GM06990 (cell line): ENCODE data around the gene DACH1.

Source experiments
- DNase-seq: peaks from one replicate; pipeline ENCODE4 v3.0.0-alpha.2; 2011; ENCODE audit not compliant: insufficient read length; ENCODE audit errors: extremely low read depth
- H3K27me3 ChIP-seq: replicated peaks from 2 replicates; pipeline ENCODE4 v1.6.0; 2011; ENCODE audit warnings: low read length; ENCODE audit not compliant: control insufficient read depth, insufficient read depth
- H3K36me3 ChIP-seq: 2 replicates; pipeline ENCODE4 v1.5.1; 2011; ENCODE audit warnings: low read length; ENCODE audit not compliant: control insufficient read depth, insufficient read depth
- H3K4me3 ChIP-seq: replicated peaks from 2 replicates; pipeline ENCODE4 v1.5.1; 2011; ENCODE audit warnings: low read depth, mild to moderate bottlenecking, control low read depth, low read length
- CTCF ChIP-seq: IDR thresholded peaks from 2 replicates; pipeline ENCODE4 v1.5.1; 2011; ENCODE audit warnings: low read length, control low read depth, mild to moderate bottlenecking, inconsistent platforms; ENCODE audit not compliant: insufficient read depth, poor library complexity, severe bottlenecking

DACH1 gene

GRCh38 chr13:71469626-71470025 lies 397.4 kb downstream of the DACH1 start:
- Histone ChIP-seq H3K27me3 (no peaks in the 10 kb centered on the region; the same call in 1 of the 2 replicates), H3K4me3 (no peak overlapping the region), H3K36me3 (no peaks in the 10 kb centered on the region)
- no peak for DNase-seq
- TF ChIP-seq CTCF: no peak

DNA sequence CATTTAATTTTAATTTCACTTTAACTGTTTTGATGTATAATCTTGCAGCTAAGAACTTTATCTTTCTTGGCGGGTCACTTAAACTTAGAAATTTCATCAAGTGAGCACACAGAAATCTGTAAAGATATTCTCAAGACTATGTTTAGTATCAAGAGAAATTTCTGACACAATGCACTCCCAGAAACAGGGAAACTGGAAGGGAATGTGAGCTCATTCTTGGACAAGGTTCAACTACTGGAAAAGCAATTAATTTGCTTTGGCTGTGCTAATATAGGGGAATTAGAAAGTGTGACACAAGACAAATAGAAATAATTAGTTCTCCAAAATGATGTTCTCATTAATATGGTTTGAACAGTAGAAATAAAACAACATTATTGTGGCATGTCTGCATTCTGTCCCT lies 402.3 kb downstream of the DACH1 start:
- Histone ChIP-seq H3K36me3 (no peaks in the 10 kb centered on the region), H3K27me3 (no peaks in the 10 kb centered on the region), H3K4me3 (no peak overlapping the region)
- DNase-seq: no peak
- no peak for TF ChIP-seq CTCF

DNA sequence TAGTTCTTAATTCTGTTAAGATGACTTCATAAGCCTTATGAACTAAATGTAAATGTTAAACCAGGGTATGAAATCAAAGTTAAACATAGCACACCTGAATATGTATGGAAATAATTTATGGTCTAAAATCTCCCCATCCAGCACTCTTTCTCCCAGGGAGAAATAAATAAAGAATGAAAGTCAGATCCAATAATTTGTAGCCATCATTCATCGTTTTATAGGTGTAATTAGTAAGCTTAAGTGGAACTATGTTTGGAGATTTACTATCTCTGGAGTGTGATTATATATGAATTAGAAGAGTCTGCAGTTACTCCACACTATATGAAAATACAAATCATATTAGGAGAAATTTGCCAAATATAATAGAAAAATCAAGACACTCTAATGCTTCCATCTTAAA lies 405.1 kb downstream of the DACH1 start:
- no peak for DNase-seq
- Histone ChIP-seq H3K36me3 (no peaks in the 10 kb centered on the region), H3K27me3 (no peaks in the 10 kb centered on the region), H3K4me3 (no peak overlapping the region)
- TF ChIP-seq CTCF: no peak

GRCh38 chr13:71460211-71460610 lies 406.8 kb downstream of the DACH1 start:
- H3K4me3 ChIP-seq: no peak overlapping the region
- no peaks in the 10 kb centered on the region for H3K27me3 ChIP-seq
- DNase-seq: no peak
- TF ChIP-seq CTCF: no peak
- H3K36me3 ChIP-seq: no peaks in the 10 kb centered on the region

DNA sequence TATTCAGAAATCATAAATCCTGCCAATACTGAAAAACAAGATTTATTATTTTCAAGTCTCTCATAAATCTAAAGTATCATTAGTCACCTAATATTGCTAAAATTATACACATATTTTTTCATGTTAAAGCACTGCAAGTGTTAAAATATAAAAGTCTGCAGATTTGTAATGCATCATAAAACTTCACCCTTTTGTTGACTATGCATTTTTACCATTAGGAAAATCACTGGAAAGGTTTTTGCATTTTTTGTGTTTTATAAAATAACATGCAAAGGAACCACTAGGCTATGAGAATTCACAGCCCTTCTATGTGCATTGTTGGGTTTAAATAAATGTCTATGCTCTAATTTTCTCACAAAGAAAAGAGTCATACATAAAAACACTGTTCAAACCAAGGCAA lies 407.3 kb downstream of the DACH1 start:
- no peak for DNase-seq
- TF ChIP-seq CTCF: no peak
- no peaks in the 10 kb centered on the region for H3K27me3 ChIP-seq
- no peak overlapping the region for H3K4me3 ChIP-seq
- no peaks in the 10 kb centered on the region for H3K36me3 ChIP-seq

DNA sequence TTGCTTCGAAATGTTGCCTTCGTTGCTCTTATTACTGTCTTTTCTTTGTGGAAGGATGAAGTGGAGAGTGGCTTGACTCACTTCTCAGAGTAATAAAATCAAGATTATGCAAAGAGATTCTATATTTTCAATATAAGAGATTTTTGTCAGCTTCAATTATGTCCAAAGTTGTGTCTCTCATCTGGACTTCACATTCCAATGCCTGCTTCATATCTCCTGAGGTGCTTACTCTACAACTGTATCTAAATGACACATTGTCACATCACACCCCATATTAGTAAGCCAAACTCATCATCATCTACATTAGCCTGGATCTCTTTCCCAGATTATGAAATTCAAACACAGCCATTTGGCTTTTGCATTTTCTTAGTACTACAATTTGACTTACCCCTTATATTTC lies 409.4 kb downstream of the DACH1 start:
- no peak for DNase-seq
- no peak overlapping the region for H3K4me3 ChIP-seq
- no peaks in the 10 kb centered on the region for H3K36me3 ChIP-seq
- no peak for TF ChIP-seq CTCF
- no peaks in the 10 kb centered on the region for H3K27me3 ChIP-seq
